K562 (cell line): ENCODE results near the gene ARHGDIA. TPM values are rescaled to one million over a fixed set of nuclear protein-coding genes. Genes with fewer than 3 reads are reported as not detected.

Source experiments
- E2F6 ChIP-seq, 2 experiments: IDR thresholded peaks; 2 replicates each; pipeline ENCODE4 v1.6.1; 2011; ENCODE audit warnings: borderline replicate concordance in 1 of 2, control low read depth in 1 of 2, low read depth in 1 of 2, low read length in 1 of 2, mild to moderate bottlenecking in 1 of 2, mixed read lengths in 1 of 2, moderate library complexity in 1 of 2; ENCODE audit not compliant: insufficient read depth in 1 of 2, insufficient read length in 1 of 2, poor library complexity in 1 of 2, severe bottlenecking in 1 of 2; ENCODE audit errors: extremely low read depth in 1 of 2
- KDM5B ChIP-seq: fragments of 200-600 bp; sonication (generic); IDR thresholded peaks from 2 replicates; pipeline ENCODE4 v1.6.1; 2012; ENCODE audit warnings: low read depth, mild to moderate bottlenecking, moderate library complexity, low read length, control low read depth, inconsistent platforms; ENCODE audit not compliant: insufficient replicate concordance
- MITF ChIP-seq: IDR thresholded peaks from 2 replicates; pipeline ENCODE4 v1.6.1; 2014; ENCODE audit warnings: antibody characterized with exemption
- MNT ChIP-seq, 2 experiments: fragments of 450-650 bp; conservative IDR thresholded peaks; 2 replicates each; pipeline ENCODE4 v1.6.1; 2017; ENCODE audit warnings: mild to moderate bottlenecking in 2 of 2, moderate library complexity in 2 of 2
- ZNF398 ChIP-seq: fragments of 250-450 bp; sonication (Bioruptor Pico); IDR thresholded peaks from 2 replicates; pipeline ENCODE4 v1.8.0; 2021; ENCODE audit warnings: moderate library complexity, mild to moderate bottlenecking, inconsistent platforms
- polyA plus RNA-seq, 8 experiments: library from polyadenylated mRNA; depleted of rRNA in 4 of 8; stranded (reverse) in 5 of 8; unstranded in 3 of 8; fragments of >200 nt; fragmentation: Nextera tagmentation in 2 of 8; fragmentation: Illumina TruSeq in 1 of 8; extraction: Ambion mirVana in 2 of 8; extraction: Trizol in 1 of 8; gene quantifications; 2 replicates each; pipeline versions ENCODE4 v1.2.1 to v1.2.3, GENCODE V29; 2011 to 2014; ENCODE audit warnings: inconsistent platforms in 1 of 8, missing spikeins in 1 of 8
- total RNA-seq, 7 experiments: library from RNA; depleted of rRNA in 6 of 7; stranded (reverse); fragments of >200 nt in 6 of 7; fragmentation: Illumina TruSeq in 2 of 7; extraction: Trizol in 2 of 7; gene quantifications; 2 replicates each; pipeline versions ENCODE4 v1.2.1 to v1.2.3, GENCODE V29; 2011 to 2021; ENCODE audit warnings: low replicate concordance in 1 of 7

The ARHGDIA gene
- total and polyA plus RNA-seq, 9 of the 15 experiments (the other 6 are each of a cell fraction or from before 2014, with no cell fraction given), result 9.6 to 340 (median 97.6) TPM

- TF ChIP-seq MNT (conservative IDR thresholded peaks at IDR 0.05) (peak; percentile 63 to 79; a peak in 3 of 4 replicates), KDM5B (peak; percentile 22), E2F6 (IDR thresholded peaks at IDR 0.05; ENCODE audit: borderline replicate concordance in 1 of 2, extremely low read depth in 1 of 2, insufficient read depth in 1 of 2, insufficient read length in 1 of 2, low read depth in 1 of 2, low read length in 1 of 2, poor library complexity in 1 of 2, severe bottlenecking in 1 of 2) (peak in 1 of 2 experiments; percentile 49), MITF (0 out of 2 replicates have a peak, but pooled peaks have one; percentile 37), ZNF398 (CRISPR knock-in tag) (no peak)
Observed at GRCh38 chr17:81916234-81917001, 45.3 kb upstream of the ARHGDIA start (continued).
